ENCODE data around the gene CHIT1.

Gene CHIT1

DNA sequence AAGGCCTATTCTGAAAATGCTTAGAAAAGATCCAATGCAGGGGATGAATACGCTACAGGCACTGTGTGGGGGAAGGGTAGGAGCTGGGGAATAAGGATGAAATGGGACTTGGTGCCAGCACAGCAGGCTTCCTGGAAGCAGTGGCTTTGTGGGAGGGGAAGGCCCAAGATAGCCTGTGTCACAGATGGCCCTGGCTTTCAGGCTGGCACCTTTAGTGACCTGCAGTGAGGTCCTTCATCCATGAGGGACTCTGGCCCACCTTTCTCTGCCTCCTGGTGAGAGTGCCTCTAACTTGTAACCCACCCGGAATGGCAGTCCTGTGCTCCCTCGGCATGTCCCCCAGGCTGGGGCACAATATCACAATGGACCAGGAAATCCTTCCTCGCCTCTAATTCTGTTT lies 43.9 kb downstream of the CHIT1 start:
- no peak for DNase-seq
- Histone ChIP-seq H3K36me3 (replicated peaks; ENCODE audit: insufficient read depth, low read length) (no peaks in the 10 kb centered on the region), H2AFZ (ENCODE audit: low read length) (no peak overlapping the region), H3K27me3 (replicated peaks; ENCODE audit: insufficient read depth, low read length) (no peaks in the 10 kb centered on the region), H4K20me1 (ENCODE audit: insufficient read depth, low read length) (no peaks in the 10 kb centered on the region), H3K4me2 (ENCODE audit: low read depth, low read length) (no peak overlapping the region), H3F3A (ENCODE audit: insufficient read depth, low read length) (no peaks in the 10 kb centered on the region), H3K4me3 (ENCODE audit: low read length) (no peak overlapping the region), H3K27ac (ENCODE audit: low read length) (no peak overlapping the region), H3K79me2 (ENCODE audit: low read length) (no peaks in the 10 kb centered on the region), H3K9me3 (replicated peaks; ENCODE audit: insufficient read depth, low read length) (no peaks in the 10 kb centered on the region), H3K9ac (ENCODE audit: low read length) (no peak overlapping the region), H3K4me1 (ENCODE audit: low read length) (peaks cover 4% of the 10 kb centered on the region; the same call in 1 of the 2 replicates), H3K9me2 (replicated peaks; ENCODE audit: insufficient read depth, low read length) (no peaks in the 10 kb centered on the region)
- no peak for TF ChIP-seq EZH2 (optimal IDR thresholded peaks at IDR 0.05; ENCODE audit: low read depth, low read length)

DNA sequence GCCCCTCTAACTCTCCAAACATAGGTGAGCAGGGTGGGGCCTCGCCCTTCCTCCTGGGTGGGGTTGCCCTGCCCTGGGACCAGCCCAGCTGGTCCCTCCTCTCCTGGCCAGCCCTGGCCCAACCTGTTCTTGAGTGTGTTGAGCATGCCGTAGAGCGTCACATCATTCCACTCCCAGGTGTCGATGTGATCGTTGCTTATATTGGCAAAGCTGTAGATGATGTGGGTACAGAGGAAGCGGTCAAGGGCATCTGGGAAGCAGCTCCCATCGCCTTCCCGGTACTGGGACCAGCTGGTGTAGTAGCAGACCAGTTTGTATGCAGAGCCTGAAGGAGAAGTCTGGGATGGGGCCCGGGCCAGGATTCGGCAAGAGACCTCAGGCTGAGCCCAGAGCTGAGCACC lies 44.4 kb downstream of the CHIT1 start:
- Histone ChIP-seq H3K27me3 (replicated peaks; ENCODE audit: insufficient read depth, low read length) (no peaks in the 10 kb centered on the region), H3K79me2 (ENCODE audit: low read length) (no peaks in the 10 kb centered on the region), H3K9me3 (replicated peaks; ENCODE audit: insufficient read depth, low read length) (no peaks in the 10 kb centered on the region), H3K4me1 (ENCODE audit: low read length) (peaks cover 4% of the 10 kb centered on the region; the same call in 1 of the 2 replicates), H3K9ac (ENCODE audit: low read length) (no peak overlapping the region), H4K20me1 (ENCODE audit: insufficient read depth, low read length) (no peaks in the 10 kb centered on the region), H2AFZ (ENCODE audit: low read length) (no peak overlapping the region), H3K4me2 (ENCODE audit: low read depth, low read length) (no peak overlapping the region), H3K27ac (ENCODE audit: low read length) (no peak overlapping the region), H3K9me2 (replicated peaks; ENCODE audit: insufficient read depth, low read length) (no peaks in the 10 kb centered on the region), H3K36me3 (replicated peaks; ENCODE audit: insufficient read depth, low read length) (no peaks in the 10 kb centered on the region), H3K4me3 (ENCODE audit: low read length) (no peak overlapping the region), H3F3A (ENCODE audit: insufficient read depth, low read length) (no peaks in the 10 kb centered on the region)
- DNase-seq = no peak
- no peak for TF ChIP-seq EZH2phosphoT487 (IDR thresholded peaks at IDR 0.05; ENCODE audit: low read length)
- no peak for TF ChIP-seq EZH2 (optimal IDR thresholded peaks at IDR 0.05; ENCODE audit: low read depth, low read length)
- TF ChIP-seq, protein P1, sequence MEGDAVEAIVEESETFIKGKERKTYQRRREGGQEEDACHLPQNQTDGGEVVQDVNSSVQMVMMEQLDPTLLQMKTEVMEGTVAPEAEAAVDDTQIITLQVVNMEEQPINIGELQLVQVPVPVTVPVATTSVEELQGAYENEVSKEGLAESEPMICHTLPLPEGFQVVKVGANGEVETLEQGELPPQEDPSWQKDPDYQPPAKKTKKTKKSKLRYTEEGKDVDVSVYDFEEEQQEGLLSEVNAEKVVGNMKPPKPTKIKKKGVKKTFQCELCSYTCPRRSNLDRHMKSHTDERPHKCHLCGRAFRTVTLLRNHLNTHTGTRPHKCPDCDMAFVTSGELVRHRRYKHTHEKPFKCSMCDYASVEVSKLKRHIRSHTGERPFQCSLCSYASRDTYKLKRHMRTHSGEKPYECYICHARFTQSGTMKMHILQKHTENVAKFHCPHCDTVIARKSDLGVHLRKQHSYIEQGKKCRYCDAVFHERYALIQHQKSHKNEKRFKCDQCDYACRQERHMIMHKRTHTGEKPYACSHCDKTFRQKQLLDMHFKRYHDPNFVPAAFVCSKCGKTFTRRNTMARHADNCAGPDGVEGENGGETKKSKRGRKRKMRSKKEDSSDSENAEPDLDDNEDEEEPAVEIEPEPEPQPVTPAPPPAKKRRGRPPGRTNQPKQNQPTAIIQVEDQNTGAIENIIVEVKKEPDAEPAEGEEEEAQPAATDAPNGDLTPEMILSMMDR (IDR thresholded peaks at IDR 0.05; ENCODE audit: low read length) = no peak

DNA sequence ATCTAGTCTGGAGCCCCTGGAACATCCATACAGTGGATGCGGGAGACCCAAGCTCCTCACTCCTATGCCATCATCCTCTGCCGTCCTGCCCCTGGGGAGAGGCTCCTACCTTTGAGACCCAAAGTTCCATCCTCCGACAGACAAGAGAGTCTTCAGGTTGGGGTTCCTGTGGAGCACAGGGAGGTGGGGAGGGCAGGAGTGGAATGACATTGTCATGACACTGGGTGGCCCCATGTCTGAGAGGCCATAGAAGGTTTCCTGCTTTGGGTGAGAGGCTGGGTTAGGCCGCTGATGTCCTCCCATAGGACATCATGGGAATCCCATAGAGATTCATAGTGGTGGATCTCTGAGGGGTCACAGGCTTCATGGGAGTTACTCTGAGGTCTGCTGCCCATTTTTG lies 45.0 kb downstream of the CHIT1 start:
- Histone ChIP-seq H2AFZ (ENCODE audit: low read length) (no peak overlapping the region), H3K4me3 (ENCODE audit: low read length) (no peak overlapping the region), H3F3A (ENCODE audit: insufficient read depth, low read length) (no peaks in the 10 kb centered on the region), H3K9me3 (replicated peaks; ENCODE audit: insufficient read depth, low read length) (no peaks in the 10 kb centered on the region), H3K4me2 (ENCODE audit: low read depth, low read length) (no peak overlapping the region), H4K20me1 (ENCODE audit: insufficient read depth, low read length) (no peaks in the 10 kb centered on the region), H3K27me3 (replicated peaks; ENCODE audit: insufficient read depth, low read length) (no peaks in the 10 kb centered on the region), H3K79me2 (ENCODE audit: low read length) (no peaks in the 10 kb centered on the region), H3K27ac (ENCODE audit: low read length) (no peak overlapping the region), H3K9ac (ENCODE audit: low read length) (no peak overlapping the region), H3K9me2 (replicated peaks; ENCODE audit: insufficient read depth, low read length) (no peaks in the 10 kb centered on the region), H3K36me3 (replicated peaks; ENCODE audit: insufficient read depth, low read length) (no peaks in the 10 kb centered on the region), H3K4me1 (ENCODE audit: low read length) (peaks cover 4% of the 10 kb centered on the region; the same call in 1 of the 2 replicates)
- TF ChIP-seq, protein P1 (IDR thresholded peaks at IDR 0.05; ENCODE audit: low read length) = no peak
- TF ChIP-seq EZH2phosphoT487 (IDR thresholded peaks at IDR 0.05; ENCODE audit: low read length) = no peak
- TF ChIP-seq EZH2 (optimal IDR thresholded peaks at IDR 0.05; ENCODE audit: low read depth, low read length) = no peak
- DNase-seq = no peak

DNA sequence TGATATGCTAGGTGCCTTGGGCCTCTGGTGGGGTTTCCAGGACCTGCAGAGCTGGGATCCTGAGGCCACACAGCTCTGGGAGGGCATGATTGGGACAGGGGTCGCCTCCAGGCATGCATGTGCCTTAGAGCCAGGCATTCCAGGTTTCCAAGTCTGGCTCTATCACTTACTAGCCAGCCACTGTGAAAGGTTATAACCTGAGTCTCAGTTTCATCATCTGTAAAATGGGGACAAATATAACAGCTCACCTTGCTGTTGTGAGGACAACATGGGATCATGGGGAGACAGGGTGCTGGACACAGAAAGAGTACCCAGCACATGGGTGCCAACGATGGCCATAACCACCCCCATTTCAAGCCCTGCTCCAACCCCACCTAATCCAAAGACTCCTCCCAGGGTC lies 45.6 kb downstream of the CHIT1 start:
- no peak overlapping the region for H3K4me3 ChIP-seq (ENCODE audit: low read length)
- no peaks in the 10 kb centered on the region for H3K9me3 ChIP-seq (replicated peaks; ENCODE audit: insufficient read depth, low read length)
- H3K27me3 ChIP-seq (replicated peaks; ENCODE audit: insufficient read depth, low read length) = no peaks in the 10 kb centered on the region
- H3K9ac ChIP-seq (ENCODE audit: low read length) = no peak overlapping the region
- no peak overlapping the region for H3K27ac ChIP-seq (ENCODE audit: low read length)
- H3F3A ChIP-seq (ENCODE audit: insufficient read depth, low read length) = no peaks in the 10 kb centered on the region
- no peaks in the 10 kb centered on the region for H3K9me2 ChIP-seq (replicated peaks; ENCODE audit: insufficient read depth, low read length)
- no peak for DNase-seq
- TF ChIP-seq EZH2 (optimal IDR thresholded peaks at IDR 0.05; ENCODE audit: low read depth, low read length) (no peak), EZH2phosphoT487 (IDR thresholded peaks at IDR 0.05; ENCODE audit: low read length) (no peak)
- TF ChIP-seq, protein P1 (IDR thresholded peaks at IDR 0.05; ENCODE audit: low read length) = no peak
- H3K4me1 ChIP-seq (ENCODE audit: low read length) = peaks cover 4% of the 10 kb centered on the region; the same call in 1 of the 2 replicates
- H3K36me3 ChIP-seq (replicated peaks; ENCODE audit: insufficient read depth, low read length) = no peaks in the 10 kb centered on the region
- H3K79me2 ChIP-seq (ENCODE audit: low read length) = no peaks in the 10 kb centered on the region
- no peak overlapping the region for H2AFZ ChIP-seq (ENCODE audit: low read length)
- H4K20me1 ChIP-seq (ENCODE audit: insufficient read depth, low read length) = no peaks in the 10 kb centered on the region
- H3K4me2 ChIP-seq (ENCODE audit: low read depth, low read length) = no peak overlapping the region

Data from MM.1S (cell line).